ENCODE results near the gene DIS3L2.

DNA sequence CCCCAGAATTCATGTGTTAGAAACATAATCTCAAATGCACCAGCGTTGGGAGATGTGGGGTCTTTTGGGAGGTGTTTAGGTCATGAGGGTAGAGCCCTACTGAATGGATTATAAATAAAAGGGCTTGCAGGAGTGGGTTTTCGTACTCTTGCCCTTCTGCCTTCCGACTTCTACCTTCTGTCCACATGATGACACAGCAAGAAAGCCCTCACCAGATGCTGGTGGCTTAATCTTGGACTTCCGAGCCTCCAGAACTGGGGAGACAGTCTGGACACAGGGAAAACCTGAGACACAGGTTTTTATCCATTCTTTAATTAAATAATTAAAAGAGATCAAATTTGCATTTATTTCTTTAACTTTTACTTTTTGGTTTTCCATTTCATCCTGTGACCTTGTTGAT is 87.8 kb downstream of the DIS3L2 start:
- TF ChIP-seq EZH2 (IDR thresholded peaks at IDR 0.05) = no peak
- no peak for TF ChIP-seq POLR2AphosphoS5 (IDR thresholded peaks at IDR 0.05; ENCODE audit: borderline replicate concordance, low read depth, low read length)
